ENCODE data around the gene SKIDA1.

The SKIDA1 gene

GRCh38 chr10:21473541-21473940, 51.9 kb downstream of the SKIDA1 start:
- TF ChIP-seq SIN3A (IDR thresholded peaks at IDR 0.05; ENCODE audit: borderline replicate concordance, insufficient read depth, low read length) = no peak
- TF ChIP-seq TAF1 (IDR thresholded peaks at IDR 0.05; ENCODE audit: borderline replicate concordance, insufficient read depth, low read length) = no peak
- TF ChIP-seq REST (IDR thresholded peaks at IDR 0.05; ENCODE audit: insufficient read depth in 1 of 2, low read depth in 2 of 2, low read length in 2 of 2) = no peak
- TF ChIP-seq POLR2AphosphoS5 (IDR thresholded peaks at IDR 0.05; ENCODE audit: low read depth, low read length) = no peak
- TF ChIP-seq FOXP2 (optimal IDR thresholded peaks at IDR 0.05; ENCODE audit: borderline replicate concordance, extremely low read depth, extremely low read length, insufficient read depth) = no peak

GRCh38 chr10:21473135-21473534, 52.3 kb downstream of the SKIDA1 start:
- no peak for TF ChIP-seq TAF1 (IDR thresholded peaks at IDR 0.05; ENCODE audit: borderline replicate concordance, insufficient read depth, low read length)
- no peak for TF ChIP-seq SIN3A (IDR thresholded peaks at IDR 0.05; ENCODE audit: borderline replicate concordance, insufficient read depth, low read length)
- no peak for TF ChIP-seq REST (IDR thresholded peaks at IDR 0.05; ENCODE audit: insufficient read depth in 1 of 2, low read depth in 2 of 2, low read length in 2 of 2)
- TF ChIP-seq FOXP2 (optimal IDR thresholded peaks at IDR 0.05; ENCODE audit: borderline replicate concordance, extremely low read depth, extremely low read length, insufficient read depth) = no peak
- TF ChIP-seq POLR2AphosphoS5 (IDR thresholded peaks at IDR 0.05; ENCODE audit: low read depth, low read length) = no peak

- TF ChIP-seq POLR2AphosphoS5 (IDR thresholded peaks at IDR 0.05; ENCODE audit: low read depth, low read length) (no peak), TAF1 (IDR thresholded peaks at IDR 0.05; ENCODE audit: borderline replicate concordance, insufficient read depth, low read length) (no peak), FOXP2 (optimal IDR thresholded peaks at IDR 0.05; ENCODE audit: borderline replicate concordance, extremely low read depth, extremely low read length, insufficient read depth) (no peak), REST (IDR thresholded peaks at IDR 0.05; ENCODE audit: insufficient read depth in 1 of 2, low read depth in 2 of 2, low read length in 2 of 2) (no peak), SIN3A (IDR thresholded peaks at IDR 0.05; ENCODE audit: borderline replicate concordance, insufficient read depth, low read length) (no peak)
These were observed 57.4 kb downstream of the SKIDA1 start for GRCh38 chr10:21468086-21468485.

GRCh38 chr10:21467633-21468032, 57.8 kb downstream of the SKIDA1 start:
- no peak for TF ChIP-seq FOXP2 (optimal IDR thresholded peaks at IDR 0.05; ENCODE audit: borderline replicate concordance, extremely low read depth, extremely low read length, insufficient read depth)
- no peak for TF ChIP-seq REST (IDR thresholded peaks at IDR 0.05; ENCODE audit: insufficient read depth in 1 of 2, low read depth in 2 of 2, low read length in 2 of 2)
- no peak for TF ChIP-seq TAF1 (IDR thresholded peaks at IDR 0.05; ENCODE audit: borderline replicate concordance, insufficient read depth, low read length)
- TF ChIP-seq POLR2AphosphoS5 (IDR thresholded peaks at IDR 0.05; ENCODE audit: low read depth, low read length) = no peak
- TF ChIP-seq SIN3A (IDR thresholded peaks at IDR 0.05; ENCODE audit: borderline replicate concordance, insufficient read depth, low read length) = no peak

GRCh38 chr10:21464134-21464533, 61.3 kb downstream of the SKIDA1 start:
- TF ChIP-seq REST (IDR thresholded peaks at IDR 0.05; ENCODE audit: insufficient read depth in 1 of 2, low read depth in 2 of 2, low read length in 2 of 2) (no peak), SIN3A (IDR thresholded peaks at IDR 0.05; ENCODE audit: borderline replicate concordance, insufficient read depth, low read length) (no peak), POLR2AphosphoS5 (IDR thresholded peaks at IDR 0.05; ENCODE audit: low read depth, low read length) (no peak), TAF1 (IDR thresholded peaks at IDR 0.05; ENCODE audit: borderline replicate concordance, insufficient read depth, low read length) (no peak), FOXP2 (optimal IDR thresholded peaks at IDR 0.05; ENCODE audit: borderline replicate concordance, extremely low read depth, extremely low read length, insufficient read depth) (no peak)

Measured in PFSK-1 (cell line).